ENCODE results near the gene SLC30A1.
"Not testable (repeated sequence)": the region's sequence is repeated elsewhere in the genome, so short reads cannot be mapped to it uniquely, and the experiment has no call there.

DNA sequence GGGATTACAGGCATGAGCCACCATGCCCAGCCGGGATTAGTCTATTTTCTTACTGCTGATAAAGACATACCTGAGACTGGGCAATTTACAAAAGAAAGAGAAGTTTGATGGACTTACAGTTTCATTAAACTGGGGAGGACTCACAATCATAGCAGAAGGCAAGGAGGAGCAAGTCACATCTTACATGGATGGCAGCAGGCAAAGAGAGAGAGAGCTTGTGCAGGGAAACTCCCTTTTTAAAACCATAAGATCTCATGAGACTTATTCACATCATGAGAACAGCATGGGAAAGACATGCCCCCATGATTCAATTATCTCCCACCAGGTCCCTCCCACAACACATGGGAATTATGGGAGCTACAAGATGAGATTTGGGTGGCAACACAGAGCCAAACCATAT lies 38.1 kb downstream of the SLC30A1 start:
- TF ChIP-seq, protein P1, sequence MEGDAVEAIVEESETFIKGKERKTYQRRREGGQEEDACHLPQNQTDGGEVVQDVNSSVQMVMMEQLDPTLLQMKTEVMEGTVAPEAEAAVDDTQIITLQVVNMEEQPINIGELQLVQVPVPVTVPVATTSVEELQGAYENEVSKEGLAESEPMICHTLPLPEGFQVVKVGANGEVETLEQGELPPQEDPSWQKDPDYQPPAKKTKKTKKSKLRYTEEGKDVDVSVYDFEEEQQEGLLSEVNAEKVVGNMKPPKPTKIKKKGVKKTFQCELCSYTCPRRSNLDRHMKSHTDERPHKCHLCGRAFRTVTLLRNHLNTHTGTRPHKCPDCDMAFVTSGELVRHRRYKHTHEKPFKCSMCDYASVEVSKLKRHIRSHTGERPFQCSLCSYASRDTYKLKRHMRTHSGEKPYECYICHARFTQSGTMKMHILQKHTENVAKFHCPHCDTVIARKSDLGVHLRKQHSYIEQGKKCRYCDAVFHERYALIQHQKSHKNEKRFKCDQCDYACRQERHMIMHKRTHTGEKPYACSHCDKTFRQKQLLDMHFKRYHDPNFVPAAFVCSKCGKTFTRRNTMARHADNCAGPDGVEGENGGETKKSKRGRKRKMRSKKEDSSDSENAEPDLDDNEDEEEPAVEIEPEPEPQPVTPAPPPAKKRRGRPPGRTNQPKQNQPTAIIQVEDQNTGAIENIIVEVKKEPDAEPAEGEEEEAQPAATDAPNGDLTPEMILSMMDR (conservative IDR thresholded peaks at IDR 0.05; ENCODE audit: low read length), result not testable (repeated sequence)
- not testable (repeated sequence) for TF ChIP-seq EZH2phosphoT487 (IDR thresholded peaks at IDR 0.05; ENCODE audit: borderline replicate concordance)
